GM18858 (cell line): ENCODE results near the gene CNTRL.
A peak's percentile ranks its signal among the peaks of the same experiment; 100 is the strongest.
"Not testable (repeated sequence)": the region's sequence is repeated elsewhere in the genome, so short reads cannot be mapped to it uniquely, and the experiment has no call there.

Experiments used
- ATAC-seq: cut with Tn5 transposase; IDR thresholded peaks from one replicate; pipeline ENCODE4 v1.9.1; 2021; ENCODE audit not compliant: unreplicated experiment

CNTRL gene

GRCh38 chr9:121069396-121069795, 5.4 kb upstream of the CNTRL start:
- no peak for ATAC-seq

GRCh38 chr9:121071370-121071755, 3.4 kb upstream of the CNTRL start:
- ATAC-seq: peak; percentile 13

- ATAC-seq: peak; percentile 24
Observed at GRCh38 chr9:121071756-121072421, 2.9 kb upstream of the CNTRL start.

- ATAC-seq: no peak
Observed at GRCh38 chr9:121073038-121073437, 1.7 kb upstream of the CNTRL start.

GRCh38 chr9:121075251-121076036, 689 bp downstream of the CNTRL start:
- ATAC-seq: no peak

GRCh38 chr9:121082075-121082474, 7.3 kb downstream of the CNTRL start:
- ATAC-seq: no peak

- ATAC-seq: no peak
Observed at GRCh38 chr9:121085661-121086060, 10.9 kb downstream of the CNTRL start.

GRCh38 chr9:121088576-121088975, 13.8 kb downstream of the CNTRL start:
- no peak for ATAC-seq

- ATAC-seq: not testable (repeated sequence)
Observed at GRCh38 chr9:121090743-121091142, 16.0 kb downstream of the CNTRL start.

GRCh38 chr9:121095057-121095456, 20.3 kb downstream of the CNTRL start:
- no peak for ATAC-seq

GRCh38 chr9:121098567-121099198, 23.9 kb downstream of the CNTRL start:
- no peak for ATAC-seq

GRCh38 chr9:121104054-121104453, 29.3 kb downstream of the CNTRL start:
- not testable (repeated sequence) for ATAC-seq

- no peak for ATAC-seq
Observed at GRCh38 chr9:121105531-121105930, 30.8 kb downstream of the CNTRL start.

GRCh38 chr9:121107029-121107428, 32.3 kb downstream of the CNTRL start:
- ATAC-seq: no peak

- no peak for ATAC-seq
Observed at GRCh38 chr9:121107881-121108280, 33.1 kb downstream of the CNTRL start.

- ATAC-seq: no peak
Observed at GRCh38 chr9:121115466-121115865, 40.7 kb downstream of the CNTRL start.

- no peak for ATAC-seq
Observed at GRCh38 chr9:121118266-121118665, 43.5 kb downstream of the CNTRL start.

GRCh38 chr9:121120386-121120785, 45.6 kb downstream of the CNTRL start:
- no peak for ATAC-seq

GRCh38 chr9:121121582-121122087, 46.9 kb downstream of the CNTRL start:
- peak; percentile 96 for ATAC-seq

- no peak for ATAC-seq
Observed at GRCh38 chr9:121122246-121123032, 47.7 kb downstream of the CNTRL start.
